ENCODE results near the gene ANKRD13D.

- TF ChIP-seq, protein P1, sequence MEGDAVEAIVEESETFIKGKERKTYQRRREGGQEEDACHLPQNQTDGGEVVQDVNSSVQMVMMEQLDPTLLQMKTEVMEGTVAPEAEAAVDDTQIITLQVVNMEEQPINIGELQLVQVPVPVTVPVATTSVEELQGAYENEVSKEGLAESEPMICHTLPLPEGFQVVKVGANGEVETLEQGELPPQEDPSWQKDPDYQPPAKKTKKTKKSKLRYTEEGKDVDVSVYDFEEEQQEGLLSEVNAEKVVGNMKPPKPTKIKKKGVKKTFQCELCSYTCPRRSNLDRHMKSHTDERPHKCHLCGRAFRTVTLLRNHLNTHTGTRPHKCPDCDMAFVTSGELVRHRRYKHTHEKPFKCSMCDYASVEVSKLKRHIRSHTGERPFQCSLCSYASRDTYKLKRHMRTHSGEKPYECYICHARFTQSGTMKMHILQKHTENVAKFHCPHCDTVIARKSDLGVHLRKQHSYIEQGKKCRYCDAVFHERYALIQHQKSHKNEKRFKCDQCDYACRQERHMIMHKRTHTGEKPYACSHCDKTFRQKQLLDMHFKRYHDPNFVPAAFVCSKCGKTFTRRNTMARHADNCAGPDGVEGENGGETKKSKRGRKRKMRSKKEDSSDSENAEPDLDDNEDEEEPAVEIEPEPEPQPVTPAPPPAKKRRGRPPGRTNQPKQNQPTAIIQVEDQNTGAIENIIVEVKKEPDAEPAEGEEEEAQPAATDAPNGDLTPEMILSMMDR (IDR thresholded peaks at IDR 0.05; ENCODE audit: insufficient read depth, low read depth, low read length): no peak
- no peak for TF ChIP-seq EZH2 (IDR thresholded peaks at IDR 0.05; ENCODE audit: insufficient read depth, low read length)
These were observed 43.1 kb downstream of the ANKRD13D start for GRCh38 chr11:67332081-67332691.

Measured in astrocyte (in vitro differentiated cells and primary cell).